Skin of body (tissue), 2 donors: ENCODE results near the gene HCN3. TPM values are rescaled to one million over a fixed set of nuclear protein-coding genes. Genes with fewer than 3 reads are reported as not detected.
"Not testable (repeated sequence)": the region's sequence is repeated elsewhere in the genome, so short reads cannot be mapped to it uniquely, and the experiment has no call there.

ENCODE experiments used
- DNase-seq: peaks from one replicate; lab custom pipeline; 2025; lab: John Stamatoyannopoulos, UW
- total RNA-seq: library from RNA; depleted of rRNA; stranded (reverse); fragments of >200 nt; gene quantifications from one replicate; pipeline ENCODE4 v1.2.3, GENCODE V29; 2014

The HCN3 gene
- total RNA-seq, 1 donor from 2014 or later, result 1.7 TPM

- no peak for DNase-seq
Measured at GRCh38 chr1:155284476-155284875, 7.2 kb downstream of the HCN3 start.

DNA sequence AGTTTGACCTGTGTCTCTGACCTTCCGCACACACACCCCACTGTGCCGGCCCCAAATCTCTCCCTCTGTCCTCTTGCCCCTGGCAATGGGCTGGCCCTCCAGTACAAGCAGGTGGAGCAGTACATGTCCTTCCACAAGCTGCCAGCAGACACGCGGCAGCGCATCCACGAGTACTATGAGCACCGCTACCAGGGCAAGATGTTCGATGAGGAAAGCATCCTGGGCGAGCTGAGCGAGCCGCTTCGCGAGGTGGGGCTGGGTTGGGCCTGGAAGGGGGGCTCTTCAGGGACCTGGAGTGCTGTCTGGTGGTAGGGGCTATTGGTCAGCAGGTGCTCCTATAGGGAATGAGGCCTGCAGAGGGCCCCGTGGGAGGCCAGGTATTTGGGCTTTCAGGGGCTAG lies 7.8 kb downstream of the HCN3 start:
- DNase-seq, result no peak

DNA sequence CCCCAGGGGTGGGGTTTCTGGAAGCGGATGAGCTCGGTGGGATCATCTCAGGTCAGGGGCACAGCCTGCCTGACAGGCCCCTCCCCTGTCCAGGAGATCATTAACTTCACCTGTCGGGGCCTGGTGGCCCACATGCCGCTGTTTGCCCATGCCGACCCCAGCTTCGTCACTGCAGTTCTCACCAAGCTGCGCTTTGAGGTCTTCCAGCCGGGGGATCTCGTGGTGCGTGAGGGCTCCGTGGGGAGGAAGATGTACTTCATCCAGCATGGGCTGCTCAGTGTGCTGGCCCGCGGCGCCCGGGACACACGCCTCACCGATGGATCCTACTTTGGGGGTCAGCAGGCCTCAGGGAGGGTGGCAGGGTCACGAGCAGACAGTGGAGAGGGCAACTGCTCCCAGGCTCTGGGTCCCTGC lies 8.4 kb downstream of the HCN3 start:
- DNase-seq, result no peak

GRCh38 chr1:155286544-155286943 lies 9.3 kb downstream of the HCN3 start:
- DNase-seq, result no peak

DNA sequence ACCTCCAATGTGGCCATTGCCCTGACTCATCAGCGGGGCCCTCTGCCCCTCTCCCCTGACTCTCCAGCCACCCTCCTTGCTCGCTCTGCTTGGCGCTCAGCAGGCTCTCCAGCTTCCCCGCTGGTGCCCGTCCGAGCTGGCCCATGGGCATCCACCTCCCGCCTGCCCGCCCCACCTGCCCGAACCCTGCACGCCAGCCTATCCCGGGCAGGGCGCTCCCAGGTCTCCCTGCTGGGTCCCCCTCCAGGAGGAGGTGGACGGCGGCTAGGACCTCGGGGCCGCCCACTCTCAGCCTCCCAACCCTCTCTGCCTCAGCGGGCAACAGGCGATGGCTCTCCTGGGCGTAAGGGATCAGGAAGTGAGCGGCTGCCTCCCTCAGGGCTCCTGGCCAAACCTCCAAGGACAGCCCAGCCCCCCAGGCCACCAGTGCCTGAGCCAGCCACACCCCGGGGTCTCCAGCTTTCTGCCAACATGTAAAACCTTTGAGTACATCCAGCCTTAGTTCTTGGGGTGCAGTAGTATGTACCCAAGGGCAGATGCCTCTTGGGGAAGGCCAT lies 10.8 kb downstream of the HCN3 start:
- DNase-seq, result no peak

- not testable (repeated sequence) for DNase-seq
Measured at GRCh38 chr1:155291006-155291405, 13.7 kb downstream of the HCN3 start.

DNA sequence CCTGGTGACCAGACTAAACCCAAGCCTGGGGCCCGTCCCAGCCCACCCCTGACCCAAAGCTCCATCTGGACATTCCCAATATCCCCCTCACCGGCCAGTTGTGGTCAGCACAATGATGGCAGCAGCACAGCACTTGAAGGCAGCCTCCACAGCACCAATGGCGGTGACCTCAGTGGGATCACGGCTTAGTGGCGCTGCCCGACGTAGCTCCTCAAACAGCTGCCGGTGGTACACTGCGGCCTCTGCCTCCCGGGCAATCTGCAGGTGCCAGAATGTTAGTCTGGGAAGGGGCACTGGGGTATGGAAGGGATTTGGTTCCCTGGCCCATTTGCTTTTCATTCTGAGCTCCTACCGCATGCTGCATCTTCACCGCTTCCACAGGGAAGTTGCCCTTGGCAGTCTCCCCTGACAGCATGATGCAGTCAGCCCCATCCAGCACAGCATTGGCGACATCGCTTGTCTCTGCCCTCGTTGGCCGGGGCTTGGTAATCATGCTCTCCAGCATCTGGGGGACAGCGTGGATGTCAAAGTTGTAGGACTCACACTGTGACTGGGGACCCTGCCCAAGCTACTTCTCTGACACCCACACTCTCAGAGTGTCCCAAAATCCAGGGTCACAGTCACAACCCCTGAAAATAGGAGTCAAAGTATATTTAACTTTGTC lies 16.0 kb downstream of the HCN3 start:
- DNase-seq, result no peak

GRCh38 chr1:155294520-155295182 lies 17.4 kb downstream of the HCN3 start:
- no peak for DNase-seq

GRCh38 chr1:155295183-155295941 lies 18.1 kb downstream of the HCN3 start:
- DNase-seq, result no peak

DNA sequence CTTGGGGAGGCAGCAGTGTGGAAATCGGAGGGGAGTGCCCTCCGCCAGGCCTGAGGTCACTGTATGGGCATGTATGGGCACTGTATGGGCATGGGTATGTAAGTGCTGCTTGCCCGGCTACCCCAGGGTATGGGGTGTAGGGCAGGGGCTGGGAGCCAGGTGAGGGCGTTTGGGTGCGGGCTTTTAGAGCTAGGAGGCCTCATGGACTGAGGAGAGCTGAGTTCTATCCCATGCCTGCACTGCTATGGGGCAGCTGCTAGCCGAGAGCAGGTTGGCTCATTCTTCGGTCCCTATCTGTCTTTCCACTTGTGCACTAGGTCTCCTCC lies 18.6 kb downstream of the HCN3 start:
- no peak for DNase-seq

GRCh38 chr1:155296661-155297060 lies 19.4 kb downstream of the HCN3 start:
- no peak for DNase-seq

DNA sequence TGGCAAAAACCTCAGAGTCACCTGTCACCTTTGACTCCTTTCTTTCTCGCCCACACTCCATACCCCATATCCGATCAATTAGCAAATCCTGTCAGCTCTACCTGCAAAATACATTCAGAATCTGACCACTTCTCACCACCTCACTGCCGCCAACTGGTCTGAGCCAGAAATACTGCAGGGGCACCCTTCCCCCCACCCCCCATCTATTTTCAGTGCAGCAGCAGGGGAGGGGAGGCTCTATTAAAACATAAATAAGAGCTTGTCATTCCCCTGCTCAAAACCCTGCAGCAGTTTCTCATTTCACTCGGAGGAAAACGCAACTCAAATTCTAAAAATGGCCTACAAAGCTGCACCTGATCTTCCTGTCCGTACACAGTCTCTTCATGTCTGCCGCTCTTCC lies 20.1 kb downstream of the HCN3 start:
- no peak for DNase-seq

GRCh38 chr1:155300024-155300423 lies 22.8 kb downstream of the HCN3 start:
- DNase-seq, result no peak

- DNase-seq, result no peak
Measured at GRCh38 chr1:155300553-155301329, 23.5 kb downstream of the HCN3 start.

DNA sequence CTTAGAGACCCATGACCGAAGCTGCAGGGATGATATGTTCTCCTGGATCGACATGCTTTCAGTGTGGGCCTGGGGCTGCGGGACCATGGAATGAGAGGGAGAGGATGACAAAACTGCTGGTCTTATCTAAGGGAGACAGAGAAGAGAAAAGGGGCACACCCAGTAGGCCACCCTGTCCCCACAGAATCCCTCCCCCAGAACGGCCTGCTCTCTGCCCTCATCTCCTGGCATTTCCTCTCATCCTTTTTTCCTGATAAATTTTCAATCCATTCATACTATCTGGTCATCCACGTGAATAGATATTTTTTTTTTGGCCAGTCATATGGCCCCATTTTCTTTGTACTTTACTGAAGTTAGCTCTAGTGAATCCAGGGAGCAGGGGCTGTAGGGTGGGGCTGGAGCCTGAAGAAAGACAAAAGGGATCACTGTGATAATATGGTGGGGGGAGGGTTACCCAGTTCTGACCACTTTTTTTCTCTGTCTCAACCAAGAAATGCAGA lies 24.1 kb downstream of the HCN3 start, which contains the start of gene PKLR:
PKLR (minus strand) TSS at position 97 of the 500 bp plus-strand sequence; CDS start at position 54, 43 bp downstream.
- DNase-seq, result no peak

GRCh38 chr1:155304558-155305063 lies 27.3 kb downstream of the HCN3 start:
- DNase-seq, result no peak

GRCh38 chr1:155305881-155306391 lies 28.7 kb downstream of the HCN3 start:
- DNase-seq, result no peak

DNA sequence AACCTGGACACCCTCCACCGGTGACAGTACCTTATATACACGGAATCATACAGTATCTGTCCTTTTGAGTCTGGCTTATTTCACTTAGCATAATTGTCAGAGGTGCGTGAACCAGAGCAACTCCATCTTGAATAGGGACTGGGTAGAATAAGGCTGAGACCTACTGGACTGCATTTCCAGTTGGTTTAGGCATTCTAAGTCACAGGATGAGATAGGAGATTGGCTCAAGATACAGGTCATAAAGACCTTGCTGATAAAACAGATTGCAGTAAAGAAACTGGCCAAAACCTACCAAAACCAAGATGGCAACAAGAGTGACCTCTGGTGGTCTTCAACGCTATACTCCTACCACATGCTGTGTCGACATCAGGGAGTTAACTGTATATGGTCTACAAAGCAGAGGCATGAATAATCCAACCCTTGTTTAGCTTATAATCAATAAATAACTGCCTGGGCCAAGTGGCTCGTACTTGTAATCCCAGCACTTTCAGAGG lies 30.0 kb downstream of the HCN3 start:
- peak; percentile 32 for DNase-seq

GRCh38 chr1:155308493-155309422 lies 31.5 kb downstream of the HCN3 start, which contains the start of gene FDPS:
Gene FDPS (plus strand): TSS chr1:155308866. CDS start chr1:155309790, 924 bp downstream.
- DNase-seq, result peak; percentile 99
